NCI-H774 (cell line): ENCODE results near the gene NCF2.

ENCODE experiments used
- DNase-seq: peaks from one replicate; lab custom pipeline; 2025; lab: John Stamatoyannopoulos, UW

Gene NCF2

DNA sequence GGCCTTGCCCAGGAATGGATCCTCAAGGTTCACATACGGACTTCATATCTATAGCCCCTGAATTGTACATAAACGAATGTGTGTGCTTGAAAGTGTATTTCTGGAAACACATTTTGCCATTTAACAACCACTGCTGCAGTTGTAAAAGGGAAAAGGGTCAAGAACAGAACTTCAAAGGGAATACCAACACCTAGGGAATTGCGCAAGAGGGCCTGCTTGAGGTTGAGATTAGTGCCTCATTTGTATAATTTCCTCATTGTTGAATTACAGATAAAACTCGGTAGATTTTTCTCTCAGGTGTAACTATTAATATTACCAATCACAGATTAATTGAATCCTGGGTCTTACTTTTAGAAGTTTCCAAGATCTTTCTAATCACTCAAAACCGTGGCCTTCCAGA lies 6.1 kb downstream of the NCF2 start:
- no peak for DNase-seq

DNA sequence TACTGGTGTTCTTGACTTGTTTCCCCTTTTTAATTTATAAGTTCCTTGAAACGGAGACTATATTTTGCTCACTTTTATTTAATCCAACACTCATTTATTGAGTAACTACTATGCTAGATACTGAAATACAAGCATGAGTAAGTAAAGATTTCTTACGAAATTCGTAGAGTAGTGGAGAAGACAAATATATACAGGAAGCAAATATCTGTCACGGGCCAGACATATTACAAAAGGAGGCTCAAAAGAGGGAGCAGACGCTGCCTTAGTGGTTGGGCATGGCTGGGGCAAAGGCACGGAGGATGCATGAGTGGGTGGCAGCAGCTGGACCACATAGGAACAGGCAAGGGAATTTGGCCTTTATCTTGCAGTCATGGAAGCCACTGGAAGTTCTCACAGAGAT lies 6.8 kb downstream of the NCF2 start:
- no peak for DNase-seq

DNA sequence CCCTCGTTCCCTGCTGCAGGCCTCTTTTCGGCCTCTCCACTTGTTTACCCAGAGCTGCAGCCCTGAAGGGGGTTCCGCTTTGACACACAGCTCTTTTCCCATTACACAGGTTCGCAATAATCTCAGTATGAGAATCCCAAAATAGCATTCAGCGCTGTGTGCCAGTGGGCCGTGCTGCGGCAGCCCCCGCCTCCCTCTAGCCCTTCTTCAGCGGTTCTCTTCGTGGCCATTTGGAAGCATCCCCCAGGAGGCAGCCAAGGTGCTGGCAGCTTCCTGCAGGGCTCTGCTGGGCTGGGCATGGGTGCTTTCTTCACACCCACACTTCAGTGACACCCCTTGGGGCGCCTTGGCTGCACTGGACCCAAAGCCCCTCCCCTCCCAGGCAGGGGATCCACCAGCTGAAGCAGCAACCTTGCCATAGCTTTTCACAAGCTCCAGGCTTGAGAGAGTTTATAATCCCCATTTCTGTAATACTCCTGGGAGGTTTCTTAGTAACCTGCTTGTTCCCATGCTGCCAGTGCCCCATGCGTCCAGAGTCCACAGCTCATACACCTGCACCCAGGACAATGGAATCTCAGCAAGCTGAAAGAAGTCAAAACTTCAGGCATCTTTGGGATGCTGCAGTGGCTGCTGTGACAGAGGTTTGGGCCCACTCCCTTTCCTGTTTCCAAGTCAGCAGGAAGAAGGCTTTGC lies 8.1 kb downstream of the NCF2 start:
- DNase-seq = no peak

DNA sequence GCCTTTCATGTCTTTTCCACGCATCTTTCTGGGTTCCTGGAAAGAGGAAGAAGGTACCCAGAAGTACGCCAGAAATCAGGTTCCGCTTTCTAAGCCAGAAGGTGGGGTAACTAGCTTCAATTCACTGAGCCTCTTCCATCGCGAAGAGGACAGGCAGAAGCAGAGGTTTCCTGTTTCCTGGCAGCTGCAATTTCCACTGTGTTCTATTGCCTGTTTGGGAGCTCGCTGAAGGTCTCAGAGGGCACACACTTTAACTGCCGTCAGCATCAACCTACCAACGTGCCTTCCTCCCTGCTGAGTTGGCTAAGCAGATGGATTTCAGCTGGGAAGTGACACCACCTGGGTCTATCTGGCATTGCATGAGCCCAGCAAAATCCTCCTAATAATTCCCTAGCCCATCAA lies 10.0 kb downstream of the NCF2 start:
- DNase-seq = peak; percentile 19

DNA sequence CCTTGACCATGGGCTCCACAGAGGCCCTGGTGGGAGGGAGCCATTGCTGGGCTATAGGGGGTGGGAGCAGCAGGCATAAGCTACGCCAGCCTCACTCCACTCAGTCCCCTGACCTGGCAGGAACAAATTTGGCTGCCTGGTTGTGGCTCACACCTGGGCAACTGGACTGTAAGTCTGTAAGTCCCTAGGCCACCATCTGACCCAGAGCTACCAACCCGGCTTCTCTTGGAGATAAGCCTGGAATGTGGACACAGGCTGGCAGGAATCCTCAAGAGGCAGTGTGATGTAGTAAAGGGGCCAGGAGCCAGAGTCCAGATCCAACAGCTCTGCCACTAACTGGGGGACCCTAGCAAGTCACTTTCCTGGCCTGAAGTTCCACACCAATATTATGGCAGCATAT lies 11.4 kb downstream of the NCF2 start:
- DNase-seq = no peak

DNA sequence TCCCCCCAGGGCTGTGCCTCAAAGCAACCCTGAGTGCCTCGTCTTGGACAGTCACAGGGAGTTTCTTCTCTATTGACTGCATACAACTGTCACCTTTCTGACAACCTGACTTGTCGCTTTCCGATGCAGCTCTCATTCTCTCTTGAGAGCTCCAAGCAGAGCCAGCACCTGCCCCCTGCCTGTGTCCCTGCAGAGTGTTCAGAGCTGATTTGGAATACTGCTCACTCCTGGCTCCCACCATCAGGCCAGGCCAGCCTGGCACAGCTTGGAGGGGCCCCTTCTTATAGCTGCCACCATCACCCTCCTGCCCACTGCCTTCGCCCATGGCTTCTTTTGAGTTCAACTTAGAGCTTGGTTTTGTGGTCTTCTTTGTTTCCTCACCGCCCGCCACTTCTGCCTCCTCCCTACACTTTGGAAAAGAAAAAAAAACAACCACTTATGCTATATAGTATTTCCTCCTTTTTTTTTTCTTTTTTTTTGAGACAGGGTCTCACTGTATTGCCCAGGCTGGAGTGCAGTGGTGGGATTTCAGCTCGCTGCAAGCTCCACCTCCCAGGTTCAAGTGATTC lies 12.3 kb downstream of the NCF2 start:
- DNase-seq = no peak

DNA sequence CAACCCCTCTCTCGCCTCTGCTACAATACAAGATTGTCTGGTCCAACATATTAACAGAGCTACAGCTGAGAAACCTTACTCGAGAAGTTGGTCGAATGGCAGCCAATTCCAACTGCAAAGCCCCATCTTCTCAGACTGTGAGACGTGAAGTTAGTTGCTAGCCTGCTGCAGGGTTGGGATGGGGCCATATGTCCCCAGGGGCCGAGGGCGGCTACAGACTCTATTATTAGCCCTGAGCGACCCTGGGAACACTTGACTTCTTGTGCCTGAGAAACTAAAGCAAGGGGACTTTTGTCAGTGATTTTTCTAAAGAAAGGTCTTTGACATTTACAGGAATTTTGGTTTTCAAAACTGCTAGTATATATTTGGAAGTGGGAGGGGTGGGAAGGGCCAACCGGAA lies 13.7 kb downstream of the NCF2 start:
- no peak for DNase-seq

DNA sequence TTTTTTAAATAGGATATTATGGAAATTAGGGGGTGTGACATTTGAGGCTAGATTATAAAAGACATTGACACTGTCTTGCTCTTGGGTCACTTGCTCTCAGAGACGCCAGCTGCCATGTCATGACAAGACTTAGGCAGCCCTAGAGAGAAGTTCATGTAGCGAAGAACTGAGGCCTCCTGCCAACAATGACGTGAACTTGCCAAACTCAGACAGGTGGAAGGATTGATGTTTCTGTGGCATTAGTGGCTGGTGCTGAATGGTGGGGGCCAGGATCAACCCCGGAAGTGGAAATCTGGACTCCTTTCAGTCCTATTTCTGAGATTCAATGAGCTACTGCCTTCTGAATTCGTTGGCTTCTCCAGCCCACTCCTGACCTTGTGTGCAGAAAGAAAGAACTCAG lies 14.7 kb downstream of the NCF2 start:
- no peak for DNase-seq

DNA sequence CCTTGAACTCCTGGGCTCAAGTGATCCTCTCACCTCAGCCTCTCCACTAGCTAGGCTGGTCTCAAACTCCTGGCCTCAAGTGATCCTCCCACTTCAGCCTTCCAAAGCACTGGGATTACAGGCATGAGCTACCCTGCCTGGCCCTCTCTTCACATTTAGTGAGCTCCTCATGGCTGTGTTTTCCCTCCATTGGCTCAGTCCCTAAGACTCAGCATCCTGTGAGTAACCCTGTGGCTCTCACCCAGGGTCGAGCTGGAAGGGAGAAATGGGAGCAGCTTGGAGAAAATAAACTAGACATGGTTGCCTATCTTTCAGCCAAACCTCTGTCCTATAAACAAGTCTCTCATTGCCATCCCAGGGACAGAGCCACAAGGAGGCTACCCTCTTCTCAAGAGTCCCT lies 17.5 kb downstream of the NCF2 start:
- no peak for DNase-seq

DNA sequence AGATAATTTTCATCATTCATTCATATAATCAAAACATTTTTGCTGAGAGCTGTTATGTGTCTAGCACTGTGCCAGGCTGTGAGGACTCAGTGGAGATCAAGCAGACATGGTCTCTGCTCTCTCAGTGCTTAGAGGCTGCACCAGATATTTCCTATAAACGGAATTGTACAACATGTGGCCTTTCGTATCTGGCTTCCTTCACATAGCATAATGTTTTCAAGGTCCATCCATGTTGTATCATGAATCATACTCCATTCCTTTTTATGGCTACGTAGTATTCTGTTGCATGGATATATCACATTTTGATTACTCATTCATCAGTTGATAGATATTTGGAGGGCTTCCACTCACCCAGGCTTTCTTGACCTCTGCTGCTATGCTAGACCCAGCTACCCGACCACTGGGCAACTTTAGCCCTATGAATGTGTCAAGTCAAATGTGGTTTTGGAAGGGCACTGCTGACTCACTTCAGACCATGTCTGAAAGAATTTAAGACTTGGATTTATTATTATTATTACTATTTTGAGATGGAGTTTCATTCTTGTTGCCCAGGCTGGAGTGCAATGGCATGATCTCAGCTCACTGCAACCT lies 18.5 kb downstream of the NCF2 start:
- DNase-seq = no peak

DNA sequence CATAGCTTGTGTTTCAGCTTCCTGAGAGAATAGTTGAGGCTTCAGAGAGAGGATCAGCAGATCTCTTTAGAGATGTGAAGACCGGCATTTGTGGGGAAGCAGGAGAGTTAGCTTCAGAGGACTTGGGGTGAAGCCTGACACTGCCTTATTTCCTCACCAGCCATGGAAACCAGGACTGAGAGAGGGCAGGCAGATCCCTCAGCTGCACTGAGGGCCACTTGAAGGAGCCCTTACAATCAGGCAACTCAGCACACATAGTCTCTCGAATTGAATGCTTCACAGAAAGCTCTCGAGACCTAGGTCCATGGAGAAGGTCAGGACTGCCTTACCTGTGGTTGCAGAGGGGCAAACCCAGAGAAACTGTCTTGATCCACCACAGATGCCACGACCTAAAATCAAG lies 19.8 kb downstream of the NCF2 start:
- DNase-seq = no peak

DNA sequence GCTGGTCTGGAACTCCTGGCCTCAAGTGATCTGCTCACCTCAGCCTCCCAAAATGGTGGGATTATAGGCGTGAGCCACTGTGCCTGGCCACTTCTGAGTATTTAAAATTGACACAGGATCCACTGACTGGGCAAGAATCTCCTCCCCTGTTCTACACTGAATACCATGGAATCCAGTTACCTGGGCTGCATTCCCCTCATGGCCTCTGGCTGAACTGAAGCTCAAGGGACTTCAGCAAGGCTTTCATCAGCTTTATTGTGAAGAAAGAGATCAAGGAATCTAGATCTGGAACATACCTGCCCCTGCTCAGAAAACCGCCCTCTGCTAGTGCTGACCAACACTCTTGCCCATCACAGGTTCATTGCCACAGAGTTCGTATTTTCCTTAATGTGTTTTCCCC lies 20.5 kb downstream of the NCF2 start:
- DNase-seq = no peak

DNA sequence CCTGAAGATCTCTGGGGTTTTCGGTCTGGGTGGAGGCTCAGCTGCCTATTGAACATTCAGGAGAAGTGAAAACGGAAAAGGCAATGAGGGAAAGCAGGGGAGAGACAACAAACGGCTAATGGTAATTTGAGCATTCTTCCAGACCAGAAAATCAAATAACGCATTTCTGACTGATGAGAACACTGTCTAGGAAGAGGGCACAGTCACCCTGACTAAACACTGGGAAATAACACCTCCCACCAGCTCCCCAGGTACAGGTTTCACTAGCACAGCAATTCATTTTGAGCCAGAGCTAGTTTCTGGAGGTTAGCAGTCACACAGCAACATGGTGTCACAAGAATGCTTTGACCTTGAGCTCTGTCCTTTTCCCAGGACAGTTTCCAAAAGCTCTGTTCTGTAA lies 21.1 kb downstream of the NCF2 start:
- no peak for DNase-seq

DNA sequence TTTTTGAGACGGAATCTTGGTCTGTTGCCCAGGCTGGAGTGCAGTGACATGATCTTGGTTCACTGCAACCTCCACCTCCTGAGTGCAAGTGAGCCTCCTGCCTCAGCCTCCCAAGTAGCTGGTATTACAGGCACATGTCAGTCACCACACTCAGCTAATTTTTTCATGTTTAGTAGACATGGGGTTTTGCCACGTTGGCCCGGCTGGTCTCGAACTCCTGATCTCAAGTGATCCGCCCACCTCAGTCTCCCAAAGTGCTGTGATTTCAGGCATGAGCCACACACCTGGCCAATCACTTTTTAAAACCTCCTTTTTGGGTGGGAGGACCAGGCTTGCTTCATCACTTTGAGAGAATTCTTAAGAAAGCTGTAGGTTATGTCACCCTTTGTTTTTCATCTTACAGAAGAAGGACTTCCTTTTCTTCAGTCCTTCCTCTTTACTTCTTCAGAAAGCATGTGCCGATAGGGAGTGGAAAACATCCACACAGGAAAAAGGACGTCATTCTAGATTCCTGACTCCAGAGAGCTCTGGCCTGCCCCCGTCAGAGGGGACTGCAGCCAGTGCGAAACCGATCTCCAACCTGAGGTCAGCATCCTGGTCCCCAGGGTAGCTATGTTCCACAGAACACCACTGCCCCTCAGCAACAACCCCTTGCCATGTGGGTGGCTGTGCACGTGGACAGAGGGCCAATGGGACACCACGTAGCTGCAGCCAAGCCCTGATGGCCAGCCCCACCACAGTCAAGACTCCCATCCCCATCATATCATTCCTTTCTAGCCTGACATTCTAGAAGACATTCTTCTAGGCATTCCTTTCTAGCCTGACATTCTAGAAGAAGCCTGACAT lies 21.9 kb downstream of the NCF2 start:
- DNase-seq = no peak

DNA sequence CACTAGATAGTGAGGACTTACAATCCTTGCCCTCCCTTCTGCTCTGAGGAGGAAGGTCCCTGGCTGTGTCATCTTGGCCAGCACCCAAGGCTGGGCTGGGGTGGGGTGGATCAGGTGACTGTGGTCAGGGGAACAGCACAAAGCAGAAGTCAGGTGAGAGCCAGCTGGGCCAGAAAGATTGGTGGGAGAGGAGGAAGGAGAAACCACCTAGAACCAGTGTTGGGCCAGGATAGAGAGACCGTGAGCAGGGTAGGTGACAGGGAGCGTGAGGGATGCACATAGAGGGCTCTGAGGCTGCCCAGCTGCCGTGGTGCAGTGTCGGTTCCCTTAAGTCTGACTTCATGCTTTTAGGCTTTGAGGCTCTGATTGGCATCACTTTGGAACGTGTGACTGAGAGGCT lies 22.7 kb downstream of the NCF2 start:
- no peak for DNase-seq

DNA sequence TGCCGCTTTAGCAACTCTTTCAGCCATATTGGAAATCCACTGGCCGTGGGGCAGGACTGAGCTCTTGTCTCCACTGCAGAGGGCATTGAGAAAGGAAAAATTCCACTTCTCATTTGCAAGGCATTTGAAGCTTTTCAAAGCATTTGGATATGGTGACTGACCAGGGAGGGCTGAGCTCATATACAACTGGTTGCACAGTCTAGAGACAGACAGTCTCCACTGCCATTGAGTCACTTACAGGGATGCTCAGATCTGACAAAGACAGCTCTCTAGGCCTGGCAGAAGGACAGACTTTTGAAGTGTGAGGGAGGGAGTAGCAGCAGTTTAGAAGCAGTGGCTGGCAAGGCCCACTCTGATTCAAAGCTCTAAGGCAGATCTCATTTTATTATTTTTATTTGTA lies 24.2 kb downstream of the NCF2 start:
- no peak for DNase-seq

DNA sequence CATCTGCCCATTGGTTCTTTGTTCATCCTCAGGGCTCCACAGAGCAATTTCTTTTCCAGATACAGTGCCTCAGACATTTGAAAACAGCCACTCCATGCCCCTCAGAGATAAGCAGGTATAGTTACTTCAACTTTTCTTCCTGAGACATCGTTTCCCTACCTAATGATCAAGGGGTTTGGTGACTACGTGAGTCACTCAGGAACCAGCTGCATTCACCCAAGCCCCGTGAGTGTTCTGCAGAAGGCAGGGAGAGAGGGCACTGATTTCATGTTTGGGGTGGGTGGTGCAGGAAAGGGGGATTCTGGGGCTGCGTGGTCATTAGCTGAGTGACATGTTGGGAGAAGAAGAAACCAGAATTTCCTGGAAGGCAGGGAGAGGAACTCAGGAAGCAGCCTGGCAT lies 25.0 kb downstream of the NCF2 start:
- no peak for DNase-seq

DNA sequence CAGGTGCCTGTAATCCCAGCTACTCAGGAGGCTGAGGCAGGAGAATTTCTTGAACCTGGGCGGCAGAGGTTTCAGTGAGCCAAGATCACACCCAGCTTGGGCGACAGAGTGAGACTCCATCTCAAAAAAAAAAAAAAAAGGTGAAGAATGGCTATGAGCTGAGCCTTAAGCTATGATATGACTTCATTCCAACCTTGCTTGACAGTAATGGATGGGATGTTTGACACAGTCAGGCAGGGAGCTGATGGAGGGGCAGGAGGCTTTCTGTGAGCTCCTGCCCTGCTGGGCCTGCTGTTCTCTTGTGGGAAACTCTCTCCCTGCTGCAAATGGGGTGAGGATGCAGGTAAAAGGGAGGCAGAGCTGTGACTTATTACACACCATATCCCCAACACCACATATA lies 27.6 kb downstream of the NCF2 start:
- no peak for DNase-seq

DNA sequence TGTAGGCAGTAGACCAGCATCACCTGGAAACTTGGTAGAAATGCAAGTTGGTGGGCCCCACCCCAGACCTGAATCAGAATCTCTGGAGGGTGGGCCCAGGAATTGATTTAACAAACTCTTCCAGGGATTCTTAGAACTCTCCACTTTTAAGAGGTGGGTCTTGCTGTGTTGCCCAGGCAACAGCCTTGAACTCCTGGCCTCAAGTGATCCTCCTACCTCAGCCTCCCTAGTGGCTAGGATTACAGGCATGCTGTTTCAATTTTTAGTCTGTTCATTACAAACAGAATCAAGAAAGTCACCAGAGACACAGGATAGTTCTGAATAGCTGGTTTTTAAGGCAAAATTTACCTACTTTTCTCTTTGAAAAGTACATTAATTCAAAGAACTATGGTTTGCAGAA lies 31.2 kb downstream of the NCF2 start:
- DNase-seq = no peak

DNA sequence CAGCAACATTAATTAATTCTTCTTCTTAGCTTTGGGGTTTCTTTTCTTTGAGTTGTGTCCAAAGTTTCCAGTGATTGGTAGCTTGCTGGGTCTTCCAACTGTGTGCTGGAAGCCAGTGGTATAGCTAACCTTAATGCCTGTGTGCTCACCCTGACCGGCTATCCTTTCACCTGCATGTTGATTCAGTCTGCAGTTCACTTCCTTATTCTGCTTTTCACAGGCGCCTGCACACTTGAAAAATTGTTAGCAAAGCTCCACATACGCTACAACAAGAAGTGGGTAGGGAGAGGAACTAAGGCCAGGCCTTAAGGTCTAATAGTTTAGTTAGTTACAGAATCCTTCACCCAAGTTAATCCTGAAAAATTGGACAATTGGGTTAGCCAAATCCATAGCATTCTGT lies 35.7 kb downstream of the NCF2 start:
- no peak for DNase-seq

DNA sequence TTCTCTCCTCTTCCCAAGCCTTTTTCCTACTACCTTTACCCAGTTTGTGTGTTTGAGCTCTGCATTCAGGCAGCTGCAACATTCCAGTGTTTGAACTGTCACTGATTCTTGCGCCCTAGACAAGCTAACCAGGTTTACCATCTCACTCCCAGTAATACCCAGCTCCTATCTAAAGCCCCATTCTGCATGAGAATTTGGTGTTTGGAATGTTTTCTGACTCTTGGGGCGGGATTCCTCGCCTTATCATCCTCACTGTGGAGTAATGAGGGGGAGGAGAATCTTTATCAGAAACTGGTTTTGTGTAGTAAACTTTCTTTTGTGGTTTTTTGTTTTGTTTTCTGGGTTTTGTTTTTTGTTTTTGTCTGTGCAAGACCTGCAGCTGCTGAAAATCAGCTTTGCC lies 36.5 kb downstream of the NCF2 start:
- no peak for DNase-seq

DNA sequence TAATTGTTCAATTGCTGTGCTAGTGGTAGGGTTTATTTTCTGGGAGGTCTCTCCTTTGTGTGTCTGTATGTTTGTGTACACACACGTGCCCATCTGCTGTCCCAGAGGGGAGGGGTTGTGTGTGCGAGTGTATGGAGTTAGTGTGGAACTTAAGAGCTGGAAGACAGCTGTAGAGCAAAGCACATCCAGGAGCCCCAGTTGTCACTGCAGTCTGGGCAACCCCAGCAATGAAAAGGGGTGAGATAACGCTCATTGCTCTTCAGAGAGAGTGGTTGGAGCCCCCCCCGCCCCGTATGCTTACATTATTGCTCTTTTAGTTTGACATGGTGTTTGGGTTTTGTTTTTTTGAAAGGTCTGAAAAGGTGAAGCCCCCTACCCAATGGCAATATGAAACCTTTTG lies 36.9 kb downstream of the NCF2 start:
- DNase-seq = no peak

DNA sequence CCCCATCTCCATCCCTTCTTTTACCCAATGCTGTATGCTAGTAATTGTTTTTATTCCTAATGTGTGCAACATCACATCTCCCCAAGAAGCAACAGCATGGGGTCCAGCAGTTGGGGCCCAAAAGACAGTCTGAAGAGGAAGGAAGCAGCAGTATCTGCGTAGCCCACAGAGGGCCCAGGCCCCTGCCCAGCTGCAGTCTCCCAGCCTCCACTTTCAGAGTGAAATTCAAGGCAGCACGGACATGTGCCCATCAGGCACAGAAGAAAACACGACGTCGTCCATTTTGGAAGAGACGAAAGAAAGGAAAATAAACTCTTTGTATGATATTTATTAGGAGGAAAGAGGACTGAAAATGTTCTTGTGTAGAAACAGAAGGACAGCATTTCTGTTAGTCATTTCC lies 37.4 kb downstream of the NCF2 start:
- no peak for DNase-seq
